Right renal cortex interstitium (tissue), 3 donors: ENCODE measurements around the gene ITGBL1. TPM values are rescaled to one million over a fixed set of nuclear protein-coding genes. Genes with fewer than 3 reads are reported as not detected.

Source experiments
- DNase-seq, 3 donors: peaks; one replicate each; pipeline ENCODE4 v3.0.0-alpha.2; 2013; ENCODE audit warnings: low read depth in 3 of 3, low spot score in 2 of 3
- polyA plus RNA-seq, 3 donors: library from polyadenylated mRNA; unstranded; fragments of 120-200 nt; gene quantifications; one replicate each; pipeline ENCODE4 v1.2.1, GENCODE V29; 2013; ENCODE audit not compliant: insufficient read length in 3 of 3

Gene ITGBL1
- polyA plus RNA-seq = under 1 TPM; 0.55 to 0.93 (median 0.69) TPM

- no peak for DNase-seq
Observed at GRCh38 chr13:101452519-101453485, at the start of gene ITGBL1. Gene ITGBL1 (plus strand): TSS chr13:101452675. CDS start chr13:101452834, 159 bp downstream.

- no peak for DNase-seq
Observed at GRCh38 chr13:101406791-101407190, 45.7 kb upstream of the ITGBL1 start.

- no peak for DNase-seq
Observed at GRCh38 chr13:101408154-101408553, 44.3 kb upstream of the ITGBL1 start.

GRCh38 chr13:101408992-101409656 is 43.4 kb upstream of the ITGBL1 start:
- DNase-seq = no peak

DNA sequence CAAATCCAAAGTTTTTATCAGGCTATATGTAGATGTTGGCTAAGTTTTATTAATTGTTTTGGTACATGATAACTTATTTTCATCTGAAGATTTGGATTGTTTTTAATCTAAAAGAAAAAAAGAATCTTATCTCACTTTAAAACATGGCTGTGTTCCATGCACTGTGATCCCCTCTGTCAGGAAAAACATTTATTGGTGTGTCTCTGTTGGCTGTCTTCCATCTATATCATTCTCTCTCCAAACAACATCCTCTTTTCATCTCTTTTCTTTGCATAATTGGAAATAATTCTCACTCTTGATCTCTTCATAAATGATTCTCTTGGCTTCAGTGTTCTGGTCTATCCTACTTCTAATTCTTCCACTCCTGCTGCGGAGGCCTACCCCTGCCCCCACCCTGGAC is 40.4 kb upstream of the ITGBL1 start:
- no peak for DNase-seq

GRCh38 chr13:101415358-101416174 is 36.9 kb upstream of the ITGBL1 start:
- no peak for DNase-seq

DNA sequence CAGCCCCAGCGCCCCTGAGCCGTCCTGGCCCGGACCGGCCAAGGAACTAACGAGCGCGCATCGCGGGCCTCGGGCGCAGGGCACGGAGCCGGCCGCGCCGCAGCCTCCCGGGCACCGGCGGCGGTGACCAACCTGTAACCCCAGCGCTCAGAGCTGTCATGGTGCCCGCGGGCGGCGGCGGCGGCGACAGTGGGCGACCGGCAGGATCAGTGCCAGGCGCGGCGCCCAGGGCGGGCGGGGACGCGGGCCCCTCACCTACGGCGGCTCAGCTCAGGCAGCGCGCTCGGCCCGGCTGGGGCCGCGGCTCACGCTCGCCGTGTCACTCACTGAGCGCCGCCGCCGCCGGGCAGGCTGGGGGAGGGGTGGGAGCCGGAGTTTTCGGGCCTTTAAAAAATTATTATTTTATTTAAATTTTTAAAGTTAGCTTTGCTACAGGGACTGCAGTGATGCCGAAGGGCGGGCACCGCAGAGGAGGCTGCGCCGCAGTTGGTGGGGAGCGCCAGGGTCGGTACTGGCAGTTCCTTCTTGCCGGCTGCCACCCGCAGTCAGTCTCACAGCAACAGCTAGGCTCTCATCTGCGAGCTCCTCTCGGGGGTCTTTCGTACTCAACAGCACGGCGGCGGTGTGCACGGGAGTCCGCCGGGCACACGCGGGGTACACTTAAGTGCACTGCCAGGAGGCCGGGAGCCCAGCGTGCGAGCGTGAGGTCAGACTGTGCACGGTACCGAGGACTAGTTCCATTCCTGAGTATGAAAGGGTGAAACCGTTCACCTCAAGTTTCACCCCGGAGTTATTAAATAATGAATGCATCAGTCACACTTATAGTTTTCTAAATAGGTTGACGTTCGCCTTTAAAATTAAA is 36.1 kb upstream of the ITGBL1 start, which contains the start of gene NALCN:
TSS of gene NALCN (minus strand) at position 328 of the 862 bp plus-strand sequence. CDS start 17,382 bp downstream, outside the sequence.
- DNase-seq = peak in 1 of 3 donors; percentile 5

DNA sequence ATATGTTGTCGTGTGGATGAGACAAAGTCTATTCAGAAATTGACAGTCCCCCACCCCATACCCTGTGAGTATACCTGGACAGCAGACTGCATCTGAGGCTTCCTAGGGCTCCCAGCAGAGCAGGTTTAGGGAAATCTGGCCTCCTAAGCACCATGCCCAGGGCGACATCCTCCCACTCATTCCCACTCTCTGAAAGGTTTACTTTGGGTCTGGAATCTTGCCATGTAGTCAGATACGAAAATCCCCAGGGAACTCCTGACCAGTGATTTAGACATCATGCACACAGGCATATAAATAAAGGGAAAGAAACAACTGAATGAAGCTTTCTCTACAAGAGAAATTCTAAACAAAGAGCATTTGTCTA is 35.5 kb upstream of the ITGBL1 start:
- DNase-seq = peak in 2 of 3 donors; percentile 1 to 10

GRCh38 chr13:101417501-101417900 is 35.0 kb upstream of the ITGBL1 start:
- no peak for DNase-seq

DNA sequence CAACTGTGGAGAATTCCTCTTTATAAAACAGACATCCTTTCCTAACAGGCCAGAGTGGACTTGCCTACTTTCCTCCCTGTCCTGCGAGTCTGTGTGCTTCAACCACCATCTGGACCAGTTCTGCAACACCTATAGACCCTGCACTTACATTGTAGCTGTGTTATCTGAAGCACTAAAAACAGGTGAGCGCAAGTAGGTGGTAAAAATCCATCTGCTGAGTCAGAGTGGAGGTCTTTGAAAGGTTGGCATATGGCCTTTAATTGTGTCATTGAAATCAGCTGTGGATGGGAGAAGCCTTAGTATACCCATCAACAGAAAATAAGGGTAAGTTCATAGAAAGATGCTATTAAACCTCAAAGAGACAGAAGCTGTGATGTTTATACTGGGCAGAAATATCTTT is 28.6 kb upstream of the ITGBL1 start:
- DNase-seq = no peak

DNA sequence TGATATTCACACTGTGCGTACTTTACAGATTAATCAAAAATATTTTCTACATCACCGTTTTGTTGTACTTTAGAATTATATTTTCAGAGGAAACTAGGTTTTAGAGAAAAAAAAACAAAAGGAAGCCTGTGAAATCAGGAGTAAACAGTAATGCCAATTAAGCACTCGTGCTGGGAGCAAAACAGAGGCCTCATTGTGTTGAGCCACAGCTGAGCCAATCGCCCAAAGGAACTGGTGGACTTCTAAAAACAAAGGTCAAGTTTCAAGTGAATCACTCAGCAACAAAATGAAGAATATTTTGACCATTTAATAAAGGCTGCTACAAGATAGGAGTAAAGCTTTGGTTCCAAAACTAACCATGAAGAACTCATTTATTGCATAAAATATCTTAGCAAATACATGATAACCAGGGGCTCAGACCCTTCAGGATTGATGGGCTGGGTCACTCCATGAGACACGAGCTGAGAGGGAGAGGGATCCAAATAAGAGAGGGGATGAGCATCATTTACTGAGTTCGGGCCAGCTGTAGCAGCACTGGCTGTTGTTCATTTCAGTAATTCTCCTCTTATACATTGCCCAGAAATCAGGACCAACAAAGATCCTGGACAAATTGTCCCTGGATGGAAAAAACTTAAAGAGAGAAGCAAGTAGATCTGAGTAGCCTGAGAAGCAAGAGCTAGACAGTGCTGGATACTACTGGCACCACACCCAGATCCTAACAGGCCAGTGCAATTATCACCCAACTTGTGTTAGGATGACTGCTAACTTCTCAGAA is 27.9 kb upstream of the ITGBL1 start:
- DNase-seq = no peak

DNA sequence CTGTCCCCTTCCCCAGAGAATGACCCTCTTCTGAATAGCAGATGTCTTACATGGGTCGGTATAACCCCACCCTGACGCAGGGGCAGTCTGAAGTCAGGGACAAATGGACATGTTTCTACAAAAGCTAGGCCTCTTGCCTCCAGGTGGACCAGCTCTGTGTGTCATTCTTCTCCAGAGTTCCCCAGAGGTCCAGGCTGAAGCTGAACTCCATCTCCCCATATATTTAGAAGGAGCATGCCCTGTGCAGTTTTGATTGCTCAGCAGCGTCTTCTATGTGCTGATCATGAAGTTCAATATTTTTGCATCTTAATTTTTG is 27.4 kb upstream of the ITGBL1 start:
- no peak for DNase-seq

DNA sequence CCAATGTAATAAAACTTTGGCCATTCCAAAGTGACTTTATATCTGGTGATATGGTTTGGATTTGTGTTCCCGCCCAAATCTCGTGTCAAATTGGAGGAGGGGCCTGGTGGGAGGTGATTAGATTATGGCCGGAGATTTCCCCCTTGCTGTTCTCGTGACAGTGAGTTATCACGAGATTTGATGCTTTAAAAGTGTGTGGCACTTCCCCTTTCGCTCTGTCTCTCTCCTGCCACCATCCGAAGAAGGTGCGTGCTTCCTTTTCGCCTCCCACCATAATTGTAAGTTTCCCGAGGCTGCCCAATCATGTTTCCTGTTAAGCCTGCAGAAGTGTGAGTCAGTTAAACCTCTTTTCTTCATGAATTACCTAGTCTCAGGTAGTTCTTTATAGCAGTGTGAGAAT is 26.9 kb upstream of the ITGBL1 start:
- no peak for DNase-seq

GRCh38 chr13:101429733-101430132 is 22.7 kb upstream of the ITGBL1 start:
- DNase-seq = no peak

GRCh38 chr13:101433895-101434294 is 18.6 kb upstream of the ITGBL1 start:
- DNase-seq = no peak

DNA sequence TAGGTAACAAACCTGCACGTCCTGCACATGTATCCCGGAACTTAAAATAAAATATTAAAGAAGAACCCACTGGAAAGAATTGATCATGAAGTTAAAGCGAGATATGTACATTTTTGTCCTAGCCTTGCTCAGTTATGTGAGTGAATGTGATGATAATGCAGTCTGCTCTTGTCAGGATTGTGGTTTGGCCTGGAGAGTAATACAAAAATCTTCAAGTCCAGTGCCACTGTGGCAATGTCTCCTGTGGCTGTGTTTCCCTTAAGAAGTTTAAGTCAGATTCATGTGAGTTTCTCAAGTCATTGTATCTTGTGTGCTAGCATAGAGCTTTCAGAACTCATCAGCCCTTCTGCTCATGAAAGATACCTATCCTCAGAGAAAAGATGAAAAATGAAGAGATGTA is 18.0 kb upstream of the ITGBL1 start:
- DNase-seq = no peak

DNA sequence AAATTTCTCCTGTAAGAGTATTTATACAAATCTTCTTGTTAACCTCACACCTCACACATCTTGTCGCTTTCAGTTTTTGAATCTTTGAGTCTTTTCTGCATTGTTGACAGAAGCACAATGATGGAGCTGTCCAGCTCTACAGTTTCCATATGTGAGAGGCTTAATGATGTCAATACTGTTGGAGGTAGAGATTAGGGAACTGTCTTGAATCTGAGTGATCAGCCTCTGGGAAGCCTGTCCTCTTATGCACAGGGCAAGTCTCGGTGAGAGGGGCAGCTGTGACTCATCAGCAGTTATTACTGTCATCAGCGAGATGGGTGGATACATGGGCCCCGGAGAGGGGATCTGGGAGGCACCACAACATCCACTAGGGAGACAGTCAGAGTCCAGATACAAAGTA is 4.6 kb upstream of the ITGBL1 start:
- no peak for DNase-seq

- DNase-seq = no peak
Observed at GRCh38 chr13:101449790-101450748, 2.4 kb upstream of the ITGBL1 start.
